ENCODE measurements around the gene HNRNPR. TPM values are rescaled to one million over a fixed set of nuclear protein-coding genes. Genes with fewer than 3 reads are reported as not detected.
"Not testable (repeated sequence)": the region's sequence is repeated elsewhere in the genome, so short reads cannot be mapped to it uniquely, and the experiment has no call there.

Gene HNRNPR
- total RNA-seq, 2 experiments from 2014 or later = 216 to 221 TPM

GRCh38 chr1:23341931-23342692 lies 2.0 kb downstream of the HNRNPR start:
- no peak for DNase-seq
- Mint-ChIP-seq H3K4me1 (peaks cover 60% of the 10 kb centered on the region), H3K27me3 (no peaks in the 10 kb centered on the region), H3K27ac (peak overlapping the region; percentile 98), H3K4me3 (peak overlapping the region; percentile 80), H3K9me3 (no peaks in the 10 kb centered on the region), H3K36me3 (ENCODE audit: low read depth) (peaks cover 37% of the 10 kb centered on the region)
- ChIA-PET POLR2A (interaction anchor here (0.7 kb wide), 1 partner anchor 188 kb away, joined by 7 read pairs; no protein-coding TSS in a partner anchor), CTCF (interaction anchor here (0.8 kb wide), 1 partner anchor 26 kb away, joined by 3 read pairs; no protein-coding TSS in a partner anchor)

- H3K27me3 Mint-ChIP-seq = no peaks in the 10 kb centered on the region
- H3K27ac Mint-ChIP-seq = no peak overlapping the region
- H3K36me3 Mint-ChIP-seq (ENCODE audit: low read depth) = peaks cover 49% of the 10 kb centered on the region
- H3K4me3 Mint-ChIP-seq = no peak overlapping the region
- DNase-seq = no peak
- peaks cover 56% of the 10 kb centered on the region for H3K4me1 Mint-ChIP-seq
- ChIA-PET POLR2A (no interaction called here), CTCF (interaction anchor here (0.7 to 1.5 kb wide), 3 partner anchors 10 to 315 kb away, joined by 3 to 4 read pairs (median 3); no protein-coding TSS in a partner anchor)
- no peaks in the 10 kb centered on the region for H3K9me3 Mint-ChIP-seq
Observed at GRCh38 chr1:23339632-23340031, 4.5 kb downstream of the HNRNPR start.

DNA sequence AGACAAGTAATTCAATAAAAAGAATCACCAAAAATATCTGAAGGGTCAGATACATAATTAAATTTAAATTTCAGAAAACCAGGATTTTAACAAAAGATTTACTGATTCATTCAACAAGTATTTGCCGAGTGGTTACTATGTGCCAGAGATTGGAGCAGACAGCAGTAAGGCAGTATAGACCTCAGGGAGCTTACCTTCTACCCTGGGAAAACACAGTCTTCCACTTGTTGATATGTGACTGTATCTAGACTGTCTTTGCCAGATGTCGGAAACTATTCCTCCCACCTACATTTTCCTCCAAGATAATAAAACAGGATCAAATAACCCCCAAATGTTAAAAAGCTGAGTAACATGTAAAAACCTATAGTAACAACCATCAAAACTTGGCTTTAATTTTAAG lies 6.2 kb downstream of the HNRNPR start:
- Mint-ChIP-seq H3K4me3 (no peak overlapping the region), H3K27me3 (no peaks in the 10 kb centered on the region), H3K9me3 (no peaks in the 10 kb centered on the region), H3K36me3 (ENCODE audit: low read depth) (peaks cover 64% of the 10 kb centered on the region), H3K4me1 (peaks cover 64% of the 10 kb centered on the region), H3K27ac (no peak overlapping the region)
- ChIA-PET POLR2A (no interaction called here), CTCF (interaction anchor here (0.8 to 1.3 kb wide), 3 partner anchors 8 to 17 kb away, joined by 3 to 4 read pairs (median 4); no protein-coding TSS in a partner anchor)
- no peak for DNase-seq

DNA sequence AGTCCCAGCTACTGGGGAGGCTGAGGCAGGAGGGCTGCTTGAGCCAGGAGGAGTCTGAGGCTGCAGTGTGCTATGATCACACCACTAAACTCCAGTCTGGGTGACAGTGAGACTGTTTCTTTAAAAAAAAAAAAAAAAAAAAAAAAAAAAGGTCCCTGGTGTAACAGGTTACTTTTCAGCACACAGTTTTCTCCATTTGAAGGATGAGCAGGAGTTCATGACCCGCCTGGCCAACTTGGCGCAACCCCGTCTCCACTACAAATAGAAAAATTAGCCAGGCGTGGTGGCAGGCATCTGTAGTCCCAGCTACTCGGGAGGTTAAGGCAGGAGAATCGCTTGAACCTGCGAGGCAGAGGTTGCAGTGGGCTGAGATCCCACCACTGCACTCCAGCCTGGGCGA lies 12.4 kb downstream of the HNRNPR start:
- Mint-ChIP-seq H3K27me3 (no peaks in the 10 kb centered on the region), H3K4me3 (no peak overlapping the region), H3K4me1 (peaks cover 32% of the 10 kb centered on the region), H3K36me3 (ENCODE audit: low read depth) (peaks cover 77% of the 10 kb centered on the region), H3K27ac (no peak overlapping the region), H3K9me3 (no peaks in the 10 kb centered on the region)
- DNase-seq = no peak
- ChIA-PET CTCF (no interaction called here), POLR2A (no interaction called here)

DNA sequence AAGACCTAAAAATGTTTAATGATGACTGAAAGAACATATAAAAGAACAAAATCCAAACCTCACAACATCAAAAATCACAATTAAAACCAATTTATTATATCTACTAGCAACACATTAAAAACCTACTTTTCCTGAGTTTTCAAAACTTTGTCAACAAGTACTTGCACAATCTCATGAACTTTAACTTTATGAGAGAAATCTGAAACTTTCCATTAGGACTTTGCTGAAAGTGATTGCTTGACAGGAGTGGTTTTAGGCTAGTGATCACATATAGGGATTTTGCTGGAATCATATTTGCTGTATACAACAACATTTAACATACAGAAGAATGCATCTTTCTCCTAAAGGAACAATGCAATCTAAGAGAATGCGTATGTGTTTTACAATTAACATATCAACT lies 13.2 kb downstream of the HNRNPR start:
- H3K27me3 Mint-ChIP-seq = no peaks in the 10 kb centered on the region
- peaks cover 35% of the 10 kb centered on the region for H3K4me1 Mint-ChIP-seq
- H3K9me3 Mint-ChIP-seq = no peaks in the 10 kb centered on the region
- CTCF ChIA-PET = no interaction called here
- POLR2A ChIA-PET = no interaction called here
- peaks cover 79% of the 10 kb centered on the region for H3K36me3 Mint-ChIP-seq (ENCODE audit: low read depth)
- no peak overlapping the region for H3K4me3 Mint-ChIP-seq
- no peak overlapping the region for H3K27ac Mint-ChIP-seq
- DNase-seq = no peak

DNA sequence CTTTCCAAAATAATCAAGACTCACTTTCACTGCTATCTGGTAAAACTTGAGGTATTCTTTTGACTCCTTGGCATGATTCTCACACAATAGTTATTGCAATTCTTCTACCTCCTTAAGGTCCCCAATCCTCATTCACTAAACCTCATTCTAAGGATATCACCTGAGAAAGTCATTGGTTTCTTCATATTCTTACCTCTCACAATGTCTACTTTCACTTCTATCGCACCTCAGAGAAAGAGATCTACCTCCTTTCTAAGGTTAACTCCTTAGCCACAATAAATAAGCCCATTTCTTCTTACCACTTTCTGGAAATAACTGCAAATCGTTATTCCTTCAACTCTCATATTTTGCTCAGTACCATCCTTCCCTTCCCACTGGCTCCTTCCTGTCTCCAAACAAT lies 18.7 kb downstream of the HNRNPR start:
- ChIA-PET POLR2A (no interaction called here), CTCF (interaction anchor here (0.7 kb wide), 1 partner anchor 1678 kb away, joined by 3 read pairs; no protein-coding TSS in a partner anchor)
- Mint-ChIP-seq H3K4me1 (peaks cover 28% of the 10 kb centered on the region), H3K27ac (no peak overlapping the region), H3K36me3 (ENCODE audit: low read depth) (peaks cover 60% of the 10 kb centered on the region), H3K9me3 (no peaks in the 10 kb centered on the region), H3K4me3 (no peak overlapping the region), H3K27me3 (no peaks in the 10 kb centered on the region)
- DNase-seq = no peak

GRCh38 chr1:23322770-23323169 lies 21.3 kb downstream of the HNRNPR start:
- no peak for DNase-seq
- ChIA-PET POLR2A (no interaction called here), CTCF (interaction anchor here (1.3 kb wide), 2 partner anchors 12 to 81 kb away, joined by 3 to 4 read pairs; no protein-coding TSS in a partner anchor)
- no peak overlapping the region for H3K4me3 Mint-ChIP-seq
- no peaks in the 10 kb centered on the region for H3K9me3 Mint-ChIP-seq
- no peaks in the 10 kb centered on the region for H3K27me3 Mint-ChIP-seq
- H3K36me3 Mint-ChIP-seq (ENCODE audit: low read depth) = peaks cover 58% of the 10 kb centered on the region
- no peak overlapping the region for H3K27ac Mint-ChIP-seq
- H3K4me1 Mint-ChIP-seq = peaks cover 18% of the 10 kb centered on the region

- POLR2A ChIA-PET, H3K9me3 Mint-ChIP-seq, H3K27ac Mint-ChIP-seq, H3K27me3 Mint-ChIP-seq, DNase-seq, H3K4me3 Mint-ChIP-seq: not testable (repeated sequence)
- CTCF ChIA-PET = interaction anchor here (1.3 kb wide), 2 partner anchors 19 to 92 kb away, joined by 3 read pairs; no protein-coding TSS in a partner anchor
- H3K4me1 Mint-ChIP-seq = peaks cover 16% of the 10 kb centered on the region
- peaks cover 51% of the 10 kb centered on the region for H3K36me3 Mint-ChIP-seq (ENCODE audit: low read depth)
Observed at GRCh38 chr1:23310280-23310679, 33.8 kb downstream of the HNRNPR start.

DNA sequence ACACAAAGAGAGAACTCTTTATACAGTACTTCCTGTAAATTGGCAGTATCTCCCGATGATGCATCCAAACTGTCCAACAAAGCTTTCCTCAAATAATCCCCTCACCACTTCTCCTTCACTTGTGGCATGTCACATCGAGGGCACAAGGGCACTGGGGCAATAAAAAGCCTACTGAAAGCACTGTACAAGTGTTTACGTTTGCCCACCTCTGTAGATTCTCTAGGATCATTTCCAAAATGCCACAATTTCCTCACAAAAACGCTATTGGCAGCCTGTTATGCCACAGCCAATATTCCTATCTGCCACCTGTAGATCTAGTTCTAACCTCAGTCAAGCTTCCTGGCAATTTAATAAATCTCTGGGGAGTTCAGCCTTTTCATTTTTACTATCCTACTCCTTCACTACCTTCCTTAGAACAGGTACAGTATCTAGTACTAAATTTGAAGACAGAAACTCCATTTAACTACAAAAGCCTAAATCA lies 39.9 kb downstream of the HNRNPR start:
- no peak overlapping the region for H3K27ac Mint-ChIP-seq
- no peaks in the 10 kb centered on the region for H3K27me3 Mint-ChIP-seq
- H3K4me1 Mint-ChIP-seq = peaks cover 4% of the 10 kb centered on the region
- CTCF ChIA-PET = no interaction called here
- H3K36me3 Mint-ChIP-seq (ENCODE audit: low read depth) = peaks cover 35% of the 10 kb centered on the region
- no peak for DNase-seq
- H3K4me3 Mint-ChIP-seq = no peak overlapping the region
- POLR2A ChIA-PET = no interaction called here
- no peaks in the 10 kb centered on the region for H3K9me3 Mint-ChIP-seq

GRCh38 chr1:23303524-23303923 lies 40.6 kb downstream of the HNRNPR start:
- CTCF ChIA-PET = interaction anchor here (0.7 kb wide), 1 partner anchor 109 kb away, joined by 3 read pairs; no protein-coding TSS in a partner anchor
- Mint-ChIP-seq H3K4me1 (peaks cover 4% of the 10 kb centered on the region), H3K27ac (no peak overlapping the region), H3K36me3 (ENCODE audit: low read depth) (peaks cover 35% of the 10 kb centered on the region), H3K9me3 (no peaks in the 10 kb centered on the region), H3K27me3 (no peaks in the 10 kb centered on the region), H3K4me3 (no peak overlapping the region)
- no peak for DNase-seq
- POLR2A ChIA-PET = no interaction called here

GRCh38 chr1:23296931-23297330 lies 47.2 kb downstream of the HNRNPR start:
- H3K27ac Mint-ChIP-seq = no peak overlapping the region
- CTCF ChIA-PET = no interaction called here
- no peaks in the 10 kb centered on the region for H3K27me3 Mint-ChIP-seq
- DNase-seq = no peak
- no peaks in the 10 kb centered on the region for H3K4me1 Mint-ChIP-seq
- POLR2A ChIA-PET = no interaction called here
- no peaks in the 10 kb centered on the region for H3K9me3 Mint-ChIP-seq
- no peak overlapping the region for H3K4me3 Mint-ChIP-seq
- peaks cover 26% of the 10 kb centered on the region for H3K36me3 Mint-ChIP-seq (ENCODE audit: low read depth)

- H3K4me3 Mint-ChIP-seq = no peak overlapping the region
- no peak overlapping the region for H3K27ac Mint-ChIP-seq
- no peaks in the 10 kb centered on the region for H3K27me3 Mint-ChIP-seq
- CTCF ChIA-PET = no interaction called here
- peaks cover 16% of the 10 kb centered on the region for H3K36me3 Mint-ChIP-seq (ENCODE audit: low read depth)
- no peak for DNase-seq
- no peaks in the 10 kb centered on the region for H3K4me1 Mint-ChIP-seq
- no peaks in the 10 kb centered on the region for H3K9me3 Mint-ChIP-seq
- POLR2A ChIA-PET = no interaction called here
Observed at GRCh38 chr1:23291706-23292105, 52.4 kb downstream of the HNRNPR start.

DNA sequence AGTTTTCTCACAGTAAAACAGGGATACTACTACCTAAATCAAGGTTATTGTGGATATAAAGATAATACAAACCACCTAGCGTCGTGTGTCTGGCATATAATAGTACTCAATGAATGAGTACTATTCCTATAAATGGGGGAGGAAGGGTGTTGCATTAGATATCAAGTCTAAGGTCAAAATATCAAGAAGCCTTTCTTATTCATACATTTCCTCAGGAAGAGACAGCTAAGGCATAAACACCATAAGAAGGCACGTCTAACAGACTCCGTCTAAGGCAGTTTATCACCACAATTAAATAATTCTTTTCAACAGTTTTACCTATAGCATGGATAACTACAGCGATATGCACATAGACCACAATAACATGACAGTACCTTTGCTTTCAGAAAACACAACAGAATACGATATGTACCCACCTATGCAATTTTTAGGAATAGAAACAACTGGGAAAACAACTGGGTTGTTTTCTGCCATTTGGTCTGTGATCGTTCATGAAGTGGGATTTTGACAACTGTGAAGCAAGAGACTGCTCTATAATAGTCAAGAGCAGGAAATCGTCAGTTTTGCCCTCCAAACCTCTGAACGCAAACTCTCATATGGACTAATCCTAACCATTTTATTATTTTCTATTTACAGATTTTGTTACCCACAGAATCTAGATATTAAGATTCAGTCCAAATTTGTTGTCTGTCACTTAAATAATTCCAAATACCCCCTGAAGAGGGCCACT lies 53.1 kb downstream of the HNRNPR start:
- DNase-seq = no peak
- POLR2A ChIA-PET = interaction anchor here (0.6 kb wide), 1 partner anchor 13 kb away, joined by 3 read pairs; no protein-coding TSS in a partner anchor
- H3K36me3 Mint-ChIP-seq (ENCODE audit: low read depth) = peaks cover 21% of the 10 kb centered on the region
- CTCF ChIA-PET = no interaction called here
- no peaks in the 10 kb centered on the region for H3K27me3 Mint-ChIP-seq
- H3K4me3 Mint-ChIP-seq = no peak overlapping the region
- H3K9me3 Mint-ChIP-seq = no peaks in the 10 kb centered on the region
- no peaks in the 10 kb centered on the region for H3K4me1 Mint-ChIP-seq
- no peak overlapping the region for H3K27ac Mint-ChIP-seq

All from activated CD4-positive, alpha-beta T cell treated with anti-CD3 and anti-CD28 coated beads, Interleukin-2, amount 10 ng/mL, durations not matched to agents 7 days and 5 days (primary cell).